ENCODE data around the gene ARHGAP26. TPM values are rescaled to one million over a fixed set of nuclear protein-coding genes. Genes with fewer than 3 reads are reported as not detected.

ARHGAP26 gene
- total RNA-seq, 1 donor from 2014 or later = 20.1 TPM

GRCh38 chr5:142939884-142940283 lies 169.7 kb downstream of the ARHGAP26 start:
- no peaks in the 10 kb centered on the region for H3K27me3 Mint-ChIP-seq (ENCODE audit: unreplicated experiment)
- H3K36me3 Mint-ChIP-seq (ENCODE audit: unreplicated experiment) = no peaks in the 10 kb centered on the region
- TF ChIP-seq CTCF (IDR thresholded peaks at IDR 0.05; ENCODE audit: partially characterized antibody, unreplicated experiment) = no peak
- no peak overlapping the region for H3K4me3 Mint-ChIP-seq (ENCODE audit: unreplicated experiment)
- peaks cover 2% of the 10 kb centered on the region for H3K9me3 Mint-ChIP-seq (ENCODE audit: unreplicated experiment)
- H3K4me1 Mint-ChIP-seq (ENCODE audit: low read depth, unreplicated experiment) = peaks cover 20% of the 10 kb centered on the region
- no peak overlapping the region for H3K27ac Mint-ChIP-seq (ENCODE audit: unreplicated experiment)
- no peak for DNase-seq

GRCh38 chr5:142941245-142941644 lies 171.1 kb downstream of the ARHGAP26 start:
- TF ChIP-seq CTCF (IDR thresholded peaks at IDR 0.05; ENCODE audit: partially characterized antibody, unreplicated experiment) = no peak
- Mint-ChIP-seq H3K27ac (ENCODE audit: unreplicated experiment) (no peak overlapping the region), H3K4me3 (ENCODE audit: unreplicated experiment) (no peak overlapping the region), H3K4me1 (ENCODE audit: low read depth, unreplicated experiment) (peaks cover 8% of the 10 kb centered on the region), H3K9me3 (ENCODE audit: unreplicated experiment) (no peaks in the 10 kb centered on the region), H3K36me3 (ENCODE audit: unreplicated experiment) (no peaks in the 10 kb centered on the region), H3K27me3 (ENCODE audit: unreplicated experiment) (no peaks in the 10 kb centered on the region)
- no peak for DNase-seq

- no peaks in the 10 kb centered on the region for H3K4me1 Mint-ChIP-seq (ENCODE audit: low read depth, unreplicated experiment)
- no peaks in the 10 kb centered on the region for H3K9me3 Mint-ChIP-seq (ENCODE audit: unreplicated experiment)
- no peak overlapping the region for H3K4me3 Mint-ChIP-seq (ENCODE audit: unreplicated experiment)
- H3K36me3 Mint-ChIP-seq (ENCODE audit: unreplicated experiment) = no peaks in the 10 kb centered on the region
- DNase-seq = no peak
- no peaks in the 10 kb centered on the region for H3K27me3 Mint-ChIP-seq (ENCODE audit: unreplicated experiment)
- no peak for TF ChIP-seq CTCF (IDR thresholded peaks at IDR 0.05; ENCODE audit: partially characterized antibody, unreplicated experiment)
- H3K27ac Mint-ChIP-seq (ENCODE audit: unreplicated experiment) = no peak overlapping the region
Observed at GRCh38 chr5:142942901-142943300, 172.7 kb downstream of the ARHGAP26 start.

GRCh38 chr5:142944140-142944539 lies 174.0 kb downstream of the ARHGAP26 start:
- H3K27ac Mint-ChIP-seq (ENCODE audit: unreplicated experiment) = no peak overlapping the region
- H3K9me3 Mint-ChIP-seq (ENCODE audit: unreplicated experiment) = no peaks in the 10 kb centered on the region
- no peaks in the 10 kb centered on the region for H3K4me1 Mint-ChIP-seq (ENCODE audit: low read depth, unreplicated experiment)

GRCh38 chr5:142945321-142945720 lies 175.1 kb downstream of the ARHGAP26 start:
- no peak for DNase-seq
- H3K27ac Mint-ChIP-seq (ENCODE audit: unreplicated experiment) = no peak overlapping the region
- no peak overlapping the region for H3K4me3 Mint-ChIP-seq (ENCODE audit: unreplicated experiment)
- no peaks in the 10 kb centered on the region for H3K36me3 Mint-ChIP-seq (ENCODE audit: unreplicated experiment)
- H3K27me3 Mint-ChIP-seq (ENCODE audit: unreplicated experiment) = peaks cover 2% of the 10 kb centered on the region
- no peak for TF ChIP-seq CTCF (IDR thresholded peaks at IDR 0.05; ENCODE audit: partially characterized antibody, unreplicated experiment)
- H3K4me1 Mint-ChIP-seq (ENCODE audit: low read depth, unreplicated experiment) = no peaks in the 10 kb centered on the region
- no peaks in the 10 kb centered on the region for H3K9me3 Mint-ChIP-seq (ENCODE audit: unreplicated experiment)

More at GRCh38 chr5:142944140-142944539, 174.0 kb downstream of the ARHGAP26 start:
- no peak for DNase-seq
- Mint-ChIP-seq H3K4me3 (ENCODE audit: unreplicated experiment) (no peak overlapping the region), H3K27me3 (ENCODE audit: unreplicated experiment) (no peaks in the 10 kb centered on the region), H3K36me3 (ENCODE audit: unreplicated experiment) (no peaks in the 10 kb centered on the region)
- no peak for TF ChIP-seq CTCF (IDR thresholded peaks at IDR 0.05; ENCODE audit: partially characterized antibody, unreplicated experiment)

Data from glutamatergic neuron (in vitro differentiated cells).